HepG2 (cell line): Measurements from ENCODE around the gene PARP1.

Source experiments
- BORCS8-MEF2B ChIP-seq: sonication (generic); formaldehyde crosslinking; IDR thresholded peaks from 2 replicates; pipeline ENCODE4 v1.8.0; 2022; ENCODE audit warnings: mild to moderate bottlenecking, missing genetic modification reagents
- GABPA ChIP-seq, 2 experiments: IDR thresholded peaks; 2 replicates each; pipeline ENCODE4 v1.6.1; 2011 to 2016; ENCODE audit warnings: low read depth in 2 of 2, low read length in 1 of 2, missing biosample characterization in 1 of 2, missing genetic modification characterization in 1 of 2
- MIER3 ChIP-seq: IDR thresholded peaks from 2 replicates; pipeline ENCODE4 v1.6.1; 2016; ENCODE audit warnings: missing compliant biosample characterization, borderline replicate concordance
- NFIC ChIP-seq: IDR thresholded peaks from 2 replicates; pipeline ENCODE4 v1.6.1; 2012; ENCODE audit warnings: mild to moderate bottlenecking, low read length, inconsistent platforms
- PAWR ChIP-seq: sonication (generic); formaldehyde crosslinking; IDR thresholded peaks from 2 replicates; pipeline ENCODE4 v1.4.0; 2020; ENCODE audit warnings: missing genetic modification reagents, mild to moderate bottlenecking, borderline replicate concordance
- SP1 ChIP-seq, 2 experiments: fragments of 450-650 bp in 1 of 2; sonication (generic) in 1 of 2; formaldehyde crosslinking in 1 of 2; IDR thresholded peaks; 2 replicates each; pipeline versions ENCODE4 v1.4.0 to v1.6.1; 2016 to 2020; ENCODE audit warnings: missing genetic modification reagents in 1 of 2
- U2AF2 ChIP-seq: fragments of 200-400 bp; formaldehyde crosslinking; IDR thresholded peaks from 2 replicates; pipeline ENCODE4 v1.6.1; 2017; ENCODE audit warnings: low read depth, mild to moderate bottlenecking, low read length
- ZBTB7A ChIP-seq: sonication (generic); formaldehyde crosslinking; IDR thresholded peaks from 2 replicates; pipeline ENCODE4 v1.8.0; 2022; ENCODE audit warnings: mild to moderate bottlenecking, missing genetic modification reagents
- TF ChIP-seq, protein P1 (sequence below): sonication (generic); formaldehyde crosslinking; IDR thresholded peaks from 2 replicates; pipeline ENCODE4 v1.4.0; 2020; ENCODE audit warnings: missing genetic modification reagents
- TF ChIP-seq, protein P2 (sequence below): sonication (generic); formaldehyde crosslinking; IDR thresholded peaks from 2 replicates; pipeline ENCODE4 v1.5.0; 2020; ENCODE audit warnings: mild to moderate bottlenecking, missing genetic modification reagents, moderate library complexity

- TF ChIP-seq, protein P1, sequence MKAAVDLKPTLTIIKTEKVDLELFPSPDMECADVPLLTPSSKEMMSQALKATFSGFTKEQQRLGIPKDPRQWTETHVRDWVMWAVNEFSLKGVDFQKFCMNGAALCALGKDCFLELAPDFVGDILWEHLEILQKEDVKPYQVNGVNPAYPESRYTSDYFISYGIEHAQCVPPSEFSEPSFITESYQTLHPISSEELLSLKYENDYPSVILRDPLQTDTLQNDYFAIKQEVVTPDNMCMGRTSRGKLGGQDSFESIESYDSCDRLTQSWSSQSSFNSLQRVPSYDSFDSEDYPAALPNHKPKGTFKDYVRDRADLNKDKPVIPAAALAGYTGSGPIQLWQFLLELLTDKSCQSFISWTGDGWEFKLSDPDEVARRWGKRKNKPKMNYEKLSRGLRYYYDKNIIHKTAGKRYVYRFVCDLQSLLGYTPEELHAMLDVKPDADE: no peak
- no peak for TF ChIP-seq SP1 (IDR thresholded peaks at IDR 0.05)
- TF ChIP-seq SP1 (CRISPR knock-in tag; IDR thresholded peaks at IDR 0.05): no peak
- TF ChIP-seq, protein P2, sequence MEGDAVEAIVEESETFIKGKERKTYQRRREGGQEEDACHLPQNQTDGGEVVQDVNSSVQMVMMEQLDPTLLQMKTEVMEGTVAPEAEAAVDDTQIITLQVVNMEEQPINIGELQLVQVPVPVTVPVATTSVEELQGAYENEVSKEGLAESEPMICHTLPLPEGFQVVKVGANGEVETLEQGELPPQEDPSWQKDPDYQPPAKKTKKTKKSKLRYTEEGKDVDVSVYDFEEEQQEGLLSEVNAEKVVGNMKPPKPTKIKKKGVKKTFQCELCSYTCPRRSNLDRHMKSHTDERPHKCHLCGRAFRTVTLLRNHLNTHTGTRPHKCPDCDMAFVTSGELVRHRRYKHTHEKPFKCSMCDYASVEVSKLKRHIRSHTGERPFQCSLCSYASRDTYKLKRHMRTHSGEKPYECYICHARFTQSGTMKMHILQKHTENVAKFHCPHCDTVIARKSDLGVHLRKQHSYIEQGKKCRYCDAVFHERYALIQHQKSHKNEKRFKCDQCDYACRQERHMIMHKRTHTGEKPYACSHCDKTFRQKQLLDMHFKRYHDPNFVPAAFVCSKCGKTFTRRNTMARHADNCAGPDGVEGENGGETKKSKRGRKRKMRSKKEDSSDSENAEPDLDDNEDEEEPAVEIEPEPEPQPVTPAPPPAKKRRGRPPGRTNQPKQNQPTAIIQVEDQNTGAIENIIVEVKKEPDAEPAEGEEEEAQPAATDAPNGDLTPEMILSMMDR (CRISPR knock-in tag): no peak
- no peak for TF ChIP-seq MIER3
- no peak for TF ChIP-seq BORCS8-MEF2B (CRISPR knock-in tag)
- TF ChIP-seq U2AF2: no peak
- TF ChIP-seq NFIC: no peak
- TF ChIP-seq GABPA (IDR thresholded peaks at IDR 0.05; ENCODE audit: low read depth, low read length): no peak
- no peak for TF ChIP-seq GABPA (CRISPR knock-in tag; IDR thresholded peaks at IDR 0.05; ENCODE audit: low read depth)
- TF ChIP-seq PAWR: no peak
- no peak for TF ChIP-seq ZBTB7A (CRISPR knock-in tag)
Measured at GRCh38 chr1:226325178-226325577, 82.7 kb downstream of the PARP1 start.
